Fibroblast of the aortic adventitia (primary cell): ENCODE results near the gene DGKD. TPM values are rescaled to one million over a fixed set of nuclear protein-coding genes. Genes with fewer than 3 reads are reported as not detected.
"Not testable (repeated sequence)": the region's sequence is repeated elsewhere in the genome, so short reads cannot be mapped to it uniquely, and the experiment has no call there.

ENCODE experiments used
- DNase-seq: peaks from one replicate; pipeline ENCODE4 v3.0.0-alpha.2; 2010; ENCODE audit warnings: low read depth
- H3K4me3 ChIP-seq: 2 replicates; pipeline ENCODE4 v1.5.1; 2011; ENCODE audit warnings: low read depth, mild to moderate bottlenecking, control low read depth, low read length, moderate library complexity
- total RNA-seq: library from RNA; depleted of rRNA; stranded (reverse); fragments of >200 nt; gene quantifications from 2 replicates; pipeline ENCODE4 v1.2.3, GENCODE V29; 2012; ENCODE audit warnings: low replicate concordance
- TF ChIP-seq, protein P1 (sequence below): IDR thresholded peaks from 2 replicates; pipeline ENCODE4 v1.5.1; 2011; ENCODE audit warnings: mild to moderate bottlenecking, low read length, control low read depth, inconsistent platforms; ENCODE audit not compliant: insufficient read depth

Gene DGKD
- total RNA-seq, 1 donor = 4.1 TPM

DNA sequence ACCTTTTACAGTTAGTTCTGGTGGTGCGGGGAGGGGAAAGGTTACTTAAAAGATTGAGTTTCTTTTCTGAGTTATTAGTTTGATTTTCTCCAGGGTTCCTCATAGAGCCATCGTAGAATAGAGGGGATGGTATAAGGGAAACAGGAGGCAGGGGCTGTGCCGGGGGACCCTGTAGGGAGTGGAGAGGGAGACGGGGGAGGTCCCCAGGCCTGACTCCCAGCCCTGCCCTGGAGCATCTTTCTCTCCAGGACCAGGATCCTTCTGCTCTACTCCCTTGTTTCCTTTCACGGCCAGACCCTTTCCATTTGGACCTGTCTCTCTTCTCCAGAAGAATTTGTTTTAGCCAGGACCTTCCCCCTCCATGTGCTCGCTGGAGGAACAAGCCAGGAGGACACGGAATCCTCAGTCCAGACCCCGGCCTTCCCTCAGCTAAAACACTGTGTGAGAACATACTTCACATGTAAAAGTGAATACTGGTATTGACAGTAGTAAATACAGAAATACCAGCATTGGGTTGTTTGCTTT lies 35.4 kb downstream of the DGKD start:
- H3K4me3 ChIP-seq = no peak overlapping the region
- TF ChIP-seq, protein P1, sequence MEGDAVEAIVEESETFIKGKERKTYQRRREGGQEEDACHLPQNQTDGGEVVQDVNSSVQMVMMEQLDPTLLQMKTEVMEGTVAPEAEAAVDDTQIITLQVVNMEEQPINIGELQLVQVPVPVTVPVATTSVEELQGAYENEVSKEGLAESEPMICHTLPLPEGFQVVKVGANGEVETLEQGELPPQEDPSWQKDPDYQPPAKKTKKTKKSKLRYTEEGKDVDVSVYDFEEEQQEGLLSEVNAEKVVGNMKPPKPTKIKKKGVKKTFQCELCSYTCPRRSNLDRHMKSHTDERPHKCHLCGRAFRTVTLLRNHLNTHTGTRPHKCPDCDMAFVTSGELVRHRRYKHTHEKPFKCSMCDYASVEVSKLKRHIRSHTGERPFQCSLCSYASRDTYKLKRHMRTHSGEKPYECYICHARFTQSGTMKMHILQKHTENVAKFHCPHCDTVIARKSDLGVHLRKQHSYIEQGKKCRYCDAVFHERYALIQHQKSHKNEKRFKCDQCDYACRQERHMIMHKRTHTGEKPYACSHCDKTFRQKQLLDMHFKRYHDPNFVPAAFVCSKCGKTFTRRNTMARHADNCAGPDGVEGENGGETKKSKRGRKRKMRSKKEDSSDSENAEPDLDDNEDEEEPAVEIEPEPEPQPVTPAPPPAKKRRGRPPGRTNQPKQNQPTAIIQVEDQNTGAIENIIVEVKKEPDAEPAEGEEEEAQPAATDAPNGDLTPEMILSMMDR = no peak
- DNase-seq = no peak

DNA sequence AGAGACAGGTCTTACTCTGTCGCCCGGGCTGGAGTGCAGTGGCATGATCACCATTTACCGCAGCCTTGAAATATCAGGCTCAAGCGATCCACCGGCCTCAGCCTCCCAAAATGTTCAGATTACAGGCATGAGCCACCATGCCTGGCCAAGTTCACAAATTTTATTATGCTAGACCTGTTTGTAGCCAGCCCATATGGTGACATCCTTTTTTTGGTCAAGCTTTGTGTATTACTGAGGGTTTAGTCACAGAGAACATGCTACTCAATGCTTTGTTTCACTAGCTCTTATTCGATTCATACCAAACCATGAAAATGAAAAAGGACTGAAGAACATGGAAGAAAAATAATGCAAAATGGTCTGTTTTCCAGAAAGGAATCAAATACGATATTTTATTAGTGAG lies 41.4 kb downstream of the DGKD start:
- TF ChIP-seq, protein P1 = no peak
- DNase-seq = no peak
- no peak overlapping the region for H3K4me3 ChIP-seq

DNA sequence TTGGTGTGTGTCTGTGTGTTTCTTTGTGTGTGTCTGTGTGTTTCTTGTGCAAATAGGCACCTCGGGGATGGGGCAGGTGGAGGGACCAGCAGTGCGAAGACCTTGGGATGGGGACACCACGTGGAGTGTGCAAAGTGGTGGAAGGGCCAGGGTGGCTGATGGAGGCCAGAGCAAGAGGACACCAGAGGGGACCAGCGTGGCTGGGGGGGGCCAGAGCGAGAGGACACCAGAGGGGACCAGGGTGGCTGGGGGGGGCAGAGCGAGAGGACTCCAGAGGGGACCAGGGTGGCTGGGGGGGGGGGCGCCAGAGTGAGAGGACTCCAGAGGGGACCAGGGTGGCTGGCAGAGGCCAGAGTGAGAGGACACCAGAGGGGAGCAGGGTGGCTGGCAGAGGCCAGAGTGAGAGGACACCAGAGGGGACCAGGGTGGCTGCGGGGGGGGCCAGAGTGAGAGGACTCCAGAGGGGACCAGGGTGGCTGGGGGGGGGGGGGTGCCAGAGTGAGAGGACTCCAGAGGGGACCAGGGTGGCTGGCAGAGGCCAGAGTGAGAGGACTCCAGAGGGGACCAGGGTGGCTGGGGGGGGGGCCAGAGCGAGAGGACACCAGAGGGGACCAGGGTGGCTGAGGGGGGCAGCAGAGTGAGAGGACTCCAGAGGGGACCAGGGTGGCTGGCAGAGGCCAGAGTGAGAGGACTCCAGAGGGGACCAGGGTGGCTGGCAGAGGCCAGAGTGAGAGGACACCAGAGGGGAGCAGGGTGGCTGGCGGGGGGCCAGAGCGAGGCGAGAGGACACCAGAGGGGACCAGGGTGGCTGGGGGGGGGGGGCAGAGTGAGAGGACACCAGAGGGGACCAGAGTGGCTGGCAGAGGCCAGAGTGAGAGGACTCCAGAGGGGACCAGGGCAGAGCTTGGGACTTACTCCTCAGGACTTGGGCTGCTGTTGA lies 42.7 kb downstream of the DGKD start:
- DNase-seq, H3K4me3 ChIP-seq: not testable (repeated sequence)

DNA sequence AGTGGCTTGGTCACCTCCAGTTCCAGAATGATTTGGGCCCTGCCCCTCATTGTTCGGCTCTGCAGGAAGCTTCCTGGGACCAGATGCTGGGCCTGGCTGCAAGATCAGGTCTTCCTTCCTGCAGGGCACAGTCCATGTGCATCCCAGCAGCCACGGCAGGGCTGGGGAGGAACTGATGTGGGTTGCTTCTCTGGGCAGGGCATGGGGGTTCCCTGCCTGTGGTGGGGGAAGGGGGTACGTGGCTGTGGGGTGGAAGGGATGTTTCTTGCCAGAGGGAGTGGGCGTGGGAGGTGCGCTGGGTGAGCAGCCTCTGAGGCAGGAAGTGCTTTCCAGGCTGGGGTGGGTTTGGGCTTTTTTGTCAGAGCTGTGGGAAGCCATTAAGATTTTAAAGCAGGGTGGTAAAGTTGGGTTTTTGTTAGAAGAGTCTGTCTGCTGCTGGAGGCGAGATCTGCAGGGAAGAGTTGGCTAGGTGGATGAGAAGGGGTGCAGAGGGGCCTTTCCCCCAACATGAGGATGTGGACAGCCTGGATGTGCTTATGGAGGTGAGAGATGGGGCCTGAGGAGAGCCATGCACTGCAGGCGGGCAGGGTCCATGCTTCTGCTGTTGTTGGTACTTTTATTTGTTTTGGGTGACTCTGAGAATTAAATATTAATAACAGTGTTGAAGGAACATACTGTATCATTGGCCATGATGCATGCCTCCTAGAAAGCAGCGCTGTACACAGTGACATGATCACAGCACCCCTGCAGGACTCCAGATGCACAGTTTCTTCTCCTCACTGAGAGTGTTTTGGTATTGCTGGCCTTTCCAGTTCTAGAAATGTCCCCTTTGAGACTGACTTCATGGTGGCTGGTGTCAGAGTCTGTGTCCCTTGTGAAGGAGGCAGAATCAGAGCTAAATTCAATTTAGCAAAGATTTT lies 45.3 kb downstream of the DGKD start:
- H3K4me3 ChIP-seq = no peak overlapping the region
- no peak for DNase-seq
- TF ChIP-seq, protein P1 = no peak

DNA sequence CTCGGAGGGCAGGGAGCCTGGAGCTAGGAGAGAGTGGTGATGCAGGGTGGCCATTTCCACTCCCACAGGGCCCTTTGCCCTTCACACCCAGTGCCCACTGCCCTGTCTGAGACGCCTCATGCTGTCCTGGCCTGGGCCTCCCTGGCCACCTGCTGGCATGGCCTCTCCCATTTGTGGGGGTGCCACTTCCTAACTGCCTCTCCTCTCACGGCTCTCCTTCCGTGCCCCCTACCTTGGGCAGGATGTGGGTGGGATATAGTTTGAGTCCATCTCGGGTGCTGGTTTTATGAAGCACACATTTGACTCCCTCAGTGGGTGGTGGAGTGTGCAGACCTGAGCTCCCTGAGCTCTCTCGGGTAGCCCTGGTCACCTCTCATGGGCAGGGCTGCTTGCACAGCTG lies 46.0 kb downstream of the DGKD start:
- no peak overlapping the region for H3K4me3 ChIP-seq
- no peak for DNase-seq
- TF ChIP-seq, protein P1 = no peak

DNA sequence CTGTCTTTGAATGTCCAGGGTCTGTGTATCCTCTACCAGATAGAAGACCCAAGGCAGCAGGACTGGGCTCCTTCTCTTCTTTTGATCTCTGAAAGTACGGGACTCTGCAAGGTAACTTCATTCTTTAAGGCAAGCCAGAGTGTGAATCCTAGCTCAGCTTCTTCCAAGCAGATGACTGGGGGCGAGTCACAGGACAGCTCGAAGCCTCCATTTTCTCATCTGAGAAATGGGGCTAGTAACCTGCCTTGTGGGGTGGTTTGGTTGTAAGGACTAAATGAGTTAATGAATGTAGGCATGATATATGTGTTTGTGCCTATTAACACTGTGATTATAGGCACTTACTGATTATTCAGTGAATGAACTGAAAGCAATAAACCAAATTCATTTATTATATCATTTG lies 46.7 kb downstream of the DGKD start:
- DNase-seq = no peak
- no peak overlapping the region for H3K4me3 ChIP-seq
- TF ChIP-seq, protein P1 = no peak

DNA sequence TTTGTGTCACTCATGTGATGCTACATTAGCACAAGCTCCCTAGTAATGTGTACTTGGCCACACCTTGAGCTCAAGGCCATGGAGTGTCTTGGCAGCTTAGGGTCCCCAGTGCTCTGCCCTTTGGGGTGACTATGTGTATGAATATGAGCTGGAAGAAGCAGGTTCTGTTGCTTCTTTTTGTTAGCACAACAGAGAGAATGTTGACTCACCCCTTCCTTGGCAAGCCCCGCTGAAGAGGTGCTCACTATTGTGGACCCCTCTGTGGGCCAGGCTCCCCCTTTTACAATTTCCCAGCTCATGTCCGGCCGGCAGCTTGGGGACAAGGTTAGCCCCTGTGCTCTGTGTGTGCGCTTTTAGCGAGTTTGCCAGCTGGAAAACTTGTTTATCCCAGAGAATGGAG lies 48.1 kb downstream of the DGKD start:
- TF ChIP-seq, protein P1 = no peak
- H3K4me3 ChIP-seq = no peak overlapping the region
- DNase-seq = no peak
